Osteoblast (primary cell): ENCODE results near the gene DOK7. TPM values are rescaled to one million over a fixed set of nuclear protein-coding genes. Genes with fewer than 3 reads are reported as not detected.
"Not testable (repeated sequence)": the region's sequence is repeated elsewhere in the genome, so short reads cannot be mapped to it uniquely, and the experiment has no call there.

ENCODE experiments used
- DNase-seq: peaks from one replicate; pipeline ENCODE4 v3.0.0; 2011; ENCODE audit warnings: low spot score, mixed read lengths; ENCODE audit not compliant: insufficient read length; ENCODE audit errors: missing footprints
- H2AFZ ChIP-seq: 2 replicates; pipeline ENCODE4 v1.6.0; 2011; ENCODE audit warnings: mild to moderate bottlenecking, low read length
- H3K27ac ChIP-seq: 2 replicates; pipeline ENCODE4 v1.5.1; 2011; ENCODE audit warnings: mild to moderate bottlenecking, low read depth, low read length, moderate library complexity
- H3K27me3 ChIP-seq: 2 replicates; pipeline ENCODE4 v1.6.0; 2012; ENCODE audit warnings: mild to moderate bottlenecking, control low read depth, inconsistent platforms, low read length, moderate library complexity; ENCODE audit not compliant: insufficient read depth
- H3K36me3 ChIP-seq: 2 replicates; pipeline ENCODE4 v1.5.1; 2011; ENCODE audit warnings: mild to moderate bottlenecking, low read length, control low read depth, moderate library complexity; ENCODE audit not compliant: insufficient read depth
- H3K4me1 ChIP-seq: 2 replicates; pipeline ENCODE4 v1.5.1; 2011; ENCODE audit warnings: mild to moderate bottlenecking, low read length, control low read depth, moderate library complexity; ENCODE audit not compliant: insufficient read depth
- H3K4me2 ChIP-seq: 2 replicates; pipeline ENCODE4 v1.6.0; 2011; ENCODE audit warnings: mild to moderate bottlenecking, low read length; ENCODE audit not compliant: insufficient read depth
- H3K4me3 ChIP-seq: fragments of 200-600 bp; sonication (generic); 3 replicates; pipeline ENCODE4 v1.5.1; 2012; ENCODE audit warnings: mild to moderate bottlenecking, low read length, inconsistent platforms; ENCODE audit not compliant: insufficient read depth
- H3K79me2 ChIP-seq: 2 replicates; pipeline ENCODE4 v1.6.0; 2012; ENCODE audit warnings: mild to moderate bottlenecking, low read length, control low read depth, inconsistent platforms; ENCODE audit not compliant: insufficient read depth
- H3K9me3 ChIP-seq: 2 replicates; pipeline ENCODE4 v1.5.1; 2011; ENCODE audit warnings: low read depth, low read length, control low read depth
- H4K20me1 ChIP-seq: 2 replicates; pipeline ENCODE4 v1.6.0; 2012; ENCODE audit warnings: mild to moderate bottlenecking, low read length, control low read depth; ENCODE audit not compliant: insufficient read depth
- CTCF ChIP-seq: IDR thresholded peaks from 2 replicates; pipeline ENCODE4 v1.5.1; 2011; ENCODE audit warnings: mild to moderate bottlenecking, low read depth, low read length, moderate library complexity; ENCODE audit errors: extremely low read depth
- total RNA-seq: library from RNA; depleted of rRNA; stranded (reverse); fragments of >200 nt; gene quantifications from 2 replicates; pipeline ENCODE4 v1.2.3, GENCODE V29; 2012

The DOK7 gene
- total RNA-seq, 1 donor = not detected

GRCh38 chr4:3458371-3458770 is 4.7 kb upstream of the DOK7 start:
- no peaks in the 10 kb centered on the region for H4K20me1 ChIP-seq
- no peak overlapping the region for H2AFZ ChIP-seq
- H3K4me3 ChIP-seq = no peak overlapping the region
- H3K79me2 ChIP-seq = no peaks in the 10 kb centered on the region
- no peaks in the 10 kb centered on the region for H3K36me3 ChIP-seq
- peaks cover 31% of the 10 kb centered on the region for H3K27me3 ChIP-seq
- no peak overlapping the region for H3K27ac ChIP-seq
- DNase-seq = no peak
- TF ChIP-seq CTCF = no peak
- H3K9me3 ChIP-seq = peaks cover 2% of the 10 kb centered on the region
- no peaks in the 10 kb centered on the region for H3K4me1 ChIP-seq
- no peak overlapping the region for H3K4me2 ChIP-seq

DNA sequence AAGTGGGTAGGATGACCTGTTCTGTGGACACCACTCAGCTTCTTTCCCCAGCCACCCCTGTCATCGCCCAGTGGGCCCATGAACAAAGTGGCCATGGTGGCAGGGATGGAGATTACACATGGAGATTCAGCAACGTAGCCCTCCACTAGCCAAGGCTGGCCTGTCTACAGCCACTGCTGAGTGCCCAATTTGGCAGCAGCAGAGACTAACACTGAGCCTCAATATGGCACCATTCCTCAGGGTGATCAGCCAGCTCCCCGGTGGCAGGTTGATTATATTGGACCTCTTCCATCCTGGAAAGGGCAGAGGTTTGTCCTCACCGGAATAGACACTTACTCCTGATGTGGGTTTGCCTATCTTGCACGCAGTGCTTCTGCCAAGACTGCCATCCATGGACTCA is 4.0 kb upstream of the DOK7 start:
- not testable (repeated sequence) for H4K20me1 ChIP-seq, H3K36me3 ChIP-seq, H3K4me1 ChIP-seq, H3K9me3 ChIP-seq, H3K4me3 ChIP-seq, H3K79me2 ChIP-seq, H3K4me2 ChIP-seq, DNase-seq, H2AFZ ChIP-seq, H3K27ac ChIP-seq
- peaks cover 38% of the 10 kb centered on the region for H3K27me3 ChIP-seq

DNA sequence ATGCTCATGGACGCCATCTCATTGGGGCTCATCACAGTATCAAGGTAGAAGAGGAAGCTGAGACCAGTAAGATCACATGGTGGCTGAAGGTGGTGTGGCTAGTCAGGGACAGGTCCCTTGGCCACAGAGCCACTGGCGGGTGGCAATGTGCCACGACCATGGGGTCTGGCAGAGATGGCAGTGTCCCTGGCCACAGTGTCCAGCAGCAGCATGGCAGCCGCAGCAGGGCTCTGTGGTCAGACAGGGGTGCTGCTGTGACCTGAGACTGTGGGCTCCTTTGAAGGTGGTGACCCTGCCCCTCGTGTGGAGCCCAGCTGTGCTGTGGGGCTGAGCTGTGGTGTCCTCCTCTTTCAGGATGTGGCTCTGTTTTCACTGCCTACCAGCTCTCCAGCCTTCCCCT is 2.2 kb upstream of the DOK7 start:
- H3K9me3 ChIP-seq = no peaks in the 10 kb centered on the region
- H3K4me3 ChIP-seq = no peak overlapping the region
- H3K36me3 ChIP-seq = no peaks in the 10 kb centered on the region
- no peaks in the 10 kb centered on the region for H3K4me1 ChIP-seq
- TF ChIP-seq CTCF = no peak
- no peaks in the 10 kb centered on the region for H3K79me2 ChIP-seq
- H3K4me2 ChIP-seq = no peak overlapping the region
- no peak overlapping the region for H3K27ac ChIP-seq
- DNase-seq = no peak
- no peak overlapping the region for H2AFZ ChIP-seq
- H4K20me1 ChIP-seq = no peaks in the 10 kb centered on the region
- H3K27me3 ChIP-seq = peaks cover 42% of the 10 kb centered on the region

- Histone ChIP-seq H3K4me1 (no peaks in the 10 kb centered on the region), H4K20me1 (no peaks in the 10 kb centered on the region), H3K79me2 (no peaks in the 10 kb centered on the region), H2AFZ (no peak overlapping the region), H3K4me3 (no peak overlapping the region), H3K27ac (no peak overlapping the region), H3K4me2 (no peak overlapping the region), H3K27me3 (peaks cover 42% of the 10 kb centered on the region), H3K36me3 (no peaks in the 10 kb centered on the region), H3K9me3 (no peaks in the 10 kb centered on the region)
- TF ChIP-seq CTCF = no peak
- DNase-seq = no peak
Measured at GRCh38 chr4:3461515-3462291, 1.4 kb upstream of the DOK7 start.
